K562 (cell line): Measurements from ENCODE around the gene PIMREG. TPM values are rescaled to one million over a fixed set of nuclear protein-coding genes. Genes with fewer than 3 reads are reported as not detected.

Experiments used
- ATAC-seq: fragments of 200-7000 bp; cut with Tn5 transposase; 3 replicates; pipeline ENCODE4 v1.9.1; 2020; ENCODE audit warnings: moderate library complexity
- BruUV-seq: library from RNA; stranded (reverse); fragments of 400-500 nt; replicated peaks from 2 replicates; lab custom pipeline; 2021; lab: Mats Ljungman, UMichigan
- CTCF ChIA-PET: fragments of 300-600 bp; formaldehyde crosslinking; extraction: SDS; loops from one replicate; lab custom pipeline; 2021; ENCODE audit warnings: low intra/inter-chr PET ratio; lab: Yijun Ruan, JAX
- POLR2A ChIA-PET: fragments of 300-600, 350-650 bp; sonication (Branson Sonifier 250); formaldehyde crosslinking; extraction: SDS; loops from one replicate; lab custom pipeline; 2021; ENCODE audit warnings: antibody characterized with exemption, inconsistent platforms; lab: Yijun Ruan, JAX
- DNase-seq, 4 experiments: peaks; one replicate each; pipeline versions ENCODE4 v3.0.0 to v3.0.0-alpha.2; 2011 to 2018; ENCODE audit warnings: low spot score in 3 of 4, mixed read lengths in 3 of 4; ENCODE audit errors: extremely low read depth in 1 of 4
- FAIRE-seq: peaks from 2 replicates; lab custom pipeline; 2011; peaks lifted over from hg19 to GRCh38; lab: Jason Lieb, UNC
- H2AFZ ChIP-seq: 2 replicates; pipeline ENCODE4 v1.6.0; 2011; ENCODE audit warnings: low read depth, low read length, control low read depth, inconsistent platforms
- H3K27ac ChIP-seq: fragments of 200-600 bp; 3 replicates; pipeline ENCODE4 v1.8.0; 2011; ENCODE audit warnings: low read depth, mild to moderate bottlenecking, control low read depth, inconsistent platforms, low read length, moderate library complexity, mixed read lengths; ENCODE audit errors: extremely low read depth
- H3K27me3 ChIP-seq, 2 experiments: fragments of 300-600 bp in 1 of 2; 2 replicates in 1 of 2; 3 replicates in 1 of 2; pipeline versions ENCODE4 v1.6.0 to v1.8.0; 2011; ENCODE audit warnings: inconsistent platforms in 2 of 2, low read length in 2 of 2, mild to moderate bottlenecking in 1 of 2, mixed read lengths in 1 of 2, moderate library complexity in 1 of 2; ENCODE audit not compliant: control insufficient read depth in 2 of 2, insufficient read depth in 2 of 2
- H3K36me3 ChIP-seq: fragments of 300-600 bp; 3 replicates; pipeline ENCODE4 v1.8.0; 2011; ENCODE audit warnings: mild to moderate bottlenecking, low read length, inconsistent platforms; ENCODE audit not compliant: control insufficient read depth, insufficient read depth
- H3K4me1 ChIP-seq, 2 experiments: fragments of 200-600 bp in 1 of 2; replicated peaks in 1 of 2; 2 replicates in 1 of 2; 3 replicates in 1 of 2; pipeline versions ENCODE4 v1.5.1 to v1.8.0; 2011; ENCODE audit warnings: inconsistent platforms in 2 of 2, low read length in 2 of 2, mild to moderate bottlenecking in 1 of 2, mixed read lengths in 1 of 2, moderate library complexity in 1 of 2; ENCODE audit not compliant: control insufficient read depth in 2 of 2, insufficient read depth in 2 of 2
- H3K4me2 ChIP-seq: 2 replicates; pipeline ENCODE4 v1.6.1; 2011; ENCODE audit warnings: low read length, control low read depth, inconsistent platforms, mixed read lengths; ENCODE audit not compliant: insufficient read depth
- H3K4me3 ChIP-seq: fragments of 200-600 bp; sonication (generic), shearing (Covaris generic); 2 replicates; pipeline ENCODE4 v1.5.1; 2016; ENCODE audit warnings: control low read depth, inconsistent platforms
- H3K79me2 ChIP-seq: fragments of 200-600 bp; 3 replicates; pipeline ENCODE4 v1.8.0; 2011; ENCODE audit warnings: low read length, inconsistent platforms; ENCODE audit not compliant: control insufficient read depth, insufficient read depth
- H3K9ac ChIP-seq, 2 experiments: 2 replicates each; pipeline versions ENCODE4 v1.6.0 to v1.6.1; 2011; ENCODE audit warnings: low read depth in 2 of 2, low read length in 2 of 2, control low read depth in 1 of 2, inconsistent platforms in 1 of 2, mild to moderate bottlenecking in 1 of 2, mixed read lengths in 1 of 2; ENCODE audit not compliant: insufficient read depth in 1 of 2
- H3K9me1 ChIP-seq: one replicate; pipeline ENCODE4 v1.6.0; 2011; ENCODE audit warnings: inconsistent platforms, mild to moderate bottlenecking, low read length, moderate library complexity; ENCODE audit not compliant: control insufficient read depth, insufficient read depth
- H3K9me3 ChIP-seq: replicated peaks from 2 replicates; pipeline ENCODE4 v1.5.1; 2011; ENCODE audit warnings: low read depth, low read length, inconsistent platforms; ENCODE audit not compliant: control insufficient read depth, insufficient read depth
- H4K20me1 ChIP-seq: replicated peaks from 2 replicates; pipeline ENCODE4 v1.6.1; 2011; ENCODE audit warnings: low read length, inconsistent platforms, mixed read lengths; ENCODE audit not compliant: control insufficient read depth, insufficient read depth
- BRD4 ChIP-seq: fragments of 200-600 bp; sonication (generic); IDR thresholded peaks from 2 replicates; pipeline ENCODE4 v1.6.1; 2017; ENCODE audit warnings: inconsistent platforms
- CSDE1 ChIP-seq, 2 experiments: fragments of 450-650 bp; IDR thresholded peaks; 2 replicates each; pipeline ENCODE4 v1.6.1; 2016; ENCODE audit warnings: mild to moderate bottlenecking in 1 of 2
- MYC ChIP-seq, 2 experiments: fragments of 250-450 bp in 1 of 2; sonication (Bioruptor Pico) in 1 of 2; IDR thresholded peaks; 2 replicates each; pipeline versions ENCODE4 v1.5.1 to v1.6.1; 2012 to 2021; ENCODE audit warnings: low read depth in 2 of 2, borderline replicate concordance in 1 of 2, improper control_type of control experiment in 1 of 2, low read length in 1 of 2, mild to moderate bottlenecking in 1 of 2, moderate library complexity in 1 of 2
- PRMT5 ChIP-seq: sonication (generic); formaldehyde crosslinking; IDR thresholded peaks from 2 replicates; pipeline ENCODE4 v1.5.0; 2020; ENCODE audit warnings: missing genetic modification reagents
- SMAD4 ChIP-seq: fragments of 250-450 bp; sonication (Bioruptor Pico); conservative IDR thresholded peaks from 2 replicates; pipeline ENCODE4 v1.8.0; 2021; ENCODE audit warnings: inconsistent platforms, mild to moderate bottlenecking, moderate library complexity
- TOE1 ChIP-seq, 2 experiments: fragments of 450-650 bp in 1 of 2; sonication (generic) in 1 of 2; formaldehyde crosslinking in 1 of 2; IDR thresholded peaks; 2 replicates each; pipeline versions ENCODE4 v1.7.1 to v1.8.0; 2016 to 2022; ENCODE audit warnings: borderline replicate concordance in 2 of 2, mild to moderate bottlenecking in 2 of 2, antibody characterized with exemption in 1 of 2, inconsistent platforms in 1 of 2, low read depth in 1 of 2, missing genetic modification reagents in 1 of 2, moderate library complexity in 1 of 2
- ZC3H11A ChIP-seq: IDR thresholded peaks from 2 replicates; pipeline ENCODE4 v1.6.1; 2012; ENCODE audit warnings: low read depth, low read length, improper control_type of control experiment
- ZNF175 ChIP-seq: fragments of 200-800 bp; sonication (Bioruptor generic); IDR thresholded peaks from 2 replicates; pipeline ENCODE4 v1.6.1; 2016; ENCODE audit warnings: low read depth, mild to moderate bottlenecking, missing genetic modification characterization, missing compliant biosample characterization
- ZNF212 ChIP-seq: fragments of 450-650 bp; formaldehyde crosslinking; IDR thresholded peaks from 2 replicates; pipeline ENCODE4 v1.4.0; 2020; ENCODE audit warnings: mild to moderate bottlenecking
- WGBS: fragments of 100-300 bp; shearing (Covaris generic); methylation state at CpG from one replicate; pipeline ENCODE4 v1.1.6; 2016; ENCODE audit warnings: low coverage, mixed read lengths; ENCODE audit not compliant: insufficient coverage; ENCODE audit errors: missing lambda C conversion rate; 5-methylcytosine and 5-hydroxymethylcytosine counted together
- in situ Hi-C: fragments of 300-500 bp; cut with MboI; formaldehyde crosslinking; loops from 4 replicates; pipeline ENCODE4 v1.15.0; 2018; ENCODE audit warnings: inconsistent platforms, mixed read lengths
- intact Hi-C: fragments of 100-400 bp; cut with micrococcal nuclease; formaldehyde crosslinking; loops from 2 replicates; pipeline ENCODE4 v1.14.2; 2022
- polyA plus RNA-seq, 8 experiments: library from polyadenylated mRNA; depleted of rRNA in 4 of 8; stranded (reverse) in 5 of 8; unstranded in 3 of 8; fragments of >200 nt; fragmentation: Nextera tagmentation in 2 of 8; fragmentation: Illumina TruSeq in 1 of 8; extraction: Ambion mirVana in 2 of 8; extraction: Trizol in 1 of 8; gene quantifications; 2 replicates each; pipeline versions ENCODE4 v1.2.1 to v1.2.3, GENCODE V29; 2011 to 2014; ENCODE audit warnings: inconsistent platforms in 1 of 8, missing spikeins in 1 of 8
- total RNA-seq, 7 experiments: library from RNA; depleted of rRNA in 6 of 7; stranded (reverse); fragments of >200 nt in 6 of 7; fragmentation: Illumina TruSeq in 2 of 7; extraction: Trizol in 2 of 7; gene quantifications; 2 replicates each; pipeline versions ENCODE4 v1.2.1 to v1.2.3, GENCODE V29; 2011 to 2021; ENCODE audit warnings: low replicate concordance in 1 of 7
- TF ChIP-seq, protein P1 (sequence below): sonication (generic); formaldehyde crosslinking; IDR thresholded peaks from 2 replicates; pipeline ENCODE4 v1.8.0; 2022; ENCODE audit warnings: mild to moderate bottlenecking, missing genetic modification reagents
- TF ChIP-seq, protein P2 (sequence below): sonication (generic); formaldehyde crosslinking; IDR thresholded peaks from 2 replicates; pipeline ENCODE4 v1.8.1; 2023; ENCODE audit warnings: missing genetic modification reagents, mild to moderate bottlenecking, borderline replicate concordance
- TF ChIP-seq, protein P3 (sequence below): fragments of 450-650 bp; IDR thresholded peaks from 2 replicates; pipeline ENCODE4 v1.6.1; 2018; ENCODE audit warnings: mild to moderate bottlenecking, low read depth; ENCODE audit not compliant: partially characterized antibody

The PIMREG gene
- total and polyA plus RNA-seq, 9 of the 15 experiments (the other 6 are each of a cell fraction or from before 2014, with no cell fraction given), result 1.1 to 16.7 (median 9.4) TPM

DNA sequence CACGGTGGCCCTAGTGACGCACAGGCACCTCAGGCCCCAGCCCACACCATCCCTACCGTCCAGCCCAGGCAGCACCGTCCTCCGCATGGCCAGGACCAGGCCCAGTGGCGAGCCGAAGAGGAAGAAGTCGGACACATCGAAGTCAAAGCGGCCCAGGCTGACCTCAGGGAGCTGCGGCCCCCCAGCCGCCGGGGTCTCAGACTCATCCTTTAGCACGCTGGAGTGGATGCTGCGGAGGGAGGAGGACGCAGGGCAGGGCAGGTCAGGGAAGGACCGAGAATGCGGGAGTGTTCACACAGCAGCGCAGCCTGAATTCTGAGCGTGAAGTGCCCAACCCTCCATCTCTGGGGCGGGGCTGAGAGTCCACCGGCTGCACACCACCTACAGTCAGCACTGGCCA, 30.1 kb downstream of the PIMREG start (continued):
- TF ChIP-seq PRMT5 (CRISPR knock-in tag) (no peak), ZNF212 (CRISPR knock-in tag) (no peak), TOE1 (IDR thresholded peaks at IDR 0.05; ENCODE audit: borderline replicate concordance) (no peak), TOE1 (CRISPR knock-in tag; IDR thresholded peaks at IDR 0.05; ENCODE audit: borderline replicate concordance, low read depth) (no peak)
- TF ChIP-seq, all 486 proteins: peak for 0

DNA sequence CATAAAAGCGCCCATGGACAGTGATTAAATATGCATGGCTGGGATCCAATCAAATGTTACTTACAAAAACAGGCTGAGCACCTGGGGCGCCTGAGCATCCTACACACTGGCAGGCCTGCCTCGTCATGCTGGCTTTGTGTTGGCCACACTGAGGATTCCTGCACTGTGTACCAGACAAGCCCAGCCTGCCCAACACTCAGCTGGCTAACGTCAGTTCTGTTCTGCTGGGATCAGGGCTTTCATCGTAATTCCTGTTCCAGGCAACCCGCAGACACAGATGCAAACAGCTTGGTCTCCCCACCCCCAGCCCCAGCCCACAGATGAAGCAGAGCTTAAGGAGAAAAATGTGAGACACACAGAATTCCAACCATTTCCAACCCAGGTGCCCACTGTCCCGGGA, 30.7 kb downstream of the PIMREG start:
- no TSS peak for BruUV-seq
- Histone ChIP-seq H3K9me1 (no peaks in the 10 kb centered on the region), H2AFZ (no peak overlapping the region), H3K36me3 (no peaks in the 10 kb centered on the region), H4K20me1 (0 out of 2 replicates have a peak, but pooled peaks cover 7% of the 10 kb centered on the region), H3K27me3 (peaks cover 0 to under 1% of the 10 kb centered on the region in 2 experiments; a peak in 1 of 5 replicates), H3K4me3 (no peak overlapping the region), H3K9me3 (no peaks in the 10 kb centered on the region), H3K9ac (no peak overlapping the region), H3K4me2 (no peak overlapping the region), H3K79me2 (no peaks in the 10 kb centered on the region), H3K4me1 (peaks cover 8 to 10% of the 10 kb centered on the region in 2 experiments; a peak in 4 of 5 replicates), H3K27ac (no peak overlapping the region)
- ChIA-PET CTCF (no interaction called here), POLR2A (no interaction called here)
- 16% methylated on average over 7 of the region's 7 CpGs for WGBS
- ATAC-seq, result no peak
- intact Hi-C loops (no loop called here), in situ Hi-C loops (loop anchor here (5.0 kb wide), 1 partner anchor 37 kb away; no protein-coding TSS in a partner anchor)
- no peak for FAIRE-seq
- DNase-seq, result no peak
- no peak for TF ChIP-seq BRD4
- TF ChIP-seq, protein P1, sequence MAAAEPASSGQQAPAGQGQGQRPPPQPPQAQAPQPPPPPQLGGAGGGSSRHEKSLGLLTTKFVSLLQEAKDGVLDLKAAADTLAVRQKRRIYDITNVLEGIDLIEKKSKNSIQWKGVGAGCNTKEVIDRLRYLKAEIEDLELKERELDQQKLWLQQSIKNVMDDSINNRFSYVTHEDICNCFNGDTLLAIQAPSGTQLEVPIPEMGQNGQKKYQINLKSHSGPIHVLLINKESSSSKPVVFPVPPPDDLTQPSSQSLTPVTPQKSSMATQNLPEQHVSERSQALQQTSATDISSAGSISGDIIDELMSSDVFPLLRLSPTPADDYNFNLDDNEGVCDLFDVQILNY (CRISPR knock-in tag), result no peak
- no peak for TF ChIP-seq CSDE1 (IDR thresholded peaks at IDR 0.05)
- TF ChIP-seq MYC (IDR thresholded peaks at IDR 0.05; ENCODE audit: low read depth, low read length), result no peak
- no peak for TF ChIP-seq MYC (CRISPR knock-in tag; IDR thresholded peaks at IDR 0.05; ENCODE audit: borderline replicate concordance, low read depth)
- TF ChIP-seq, protein P2, sequence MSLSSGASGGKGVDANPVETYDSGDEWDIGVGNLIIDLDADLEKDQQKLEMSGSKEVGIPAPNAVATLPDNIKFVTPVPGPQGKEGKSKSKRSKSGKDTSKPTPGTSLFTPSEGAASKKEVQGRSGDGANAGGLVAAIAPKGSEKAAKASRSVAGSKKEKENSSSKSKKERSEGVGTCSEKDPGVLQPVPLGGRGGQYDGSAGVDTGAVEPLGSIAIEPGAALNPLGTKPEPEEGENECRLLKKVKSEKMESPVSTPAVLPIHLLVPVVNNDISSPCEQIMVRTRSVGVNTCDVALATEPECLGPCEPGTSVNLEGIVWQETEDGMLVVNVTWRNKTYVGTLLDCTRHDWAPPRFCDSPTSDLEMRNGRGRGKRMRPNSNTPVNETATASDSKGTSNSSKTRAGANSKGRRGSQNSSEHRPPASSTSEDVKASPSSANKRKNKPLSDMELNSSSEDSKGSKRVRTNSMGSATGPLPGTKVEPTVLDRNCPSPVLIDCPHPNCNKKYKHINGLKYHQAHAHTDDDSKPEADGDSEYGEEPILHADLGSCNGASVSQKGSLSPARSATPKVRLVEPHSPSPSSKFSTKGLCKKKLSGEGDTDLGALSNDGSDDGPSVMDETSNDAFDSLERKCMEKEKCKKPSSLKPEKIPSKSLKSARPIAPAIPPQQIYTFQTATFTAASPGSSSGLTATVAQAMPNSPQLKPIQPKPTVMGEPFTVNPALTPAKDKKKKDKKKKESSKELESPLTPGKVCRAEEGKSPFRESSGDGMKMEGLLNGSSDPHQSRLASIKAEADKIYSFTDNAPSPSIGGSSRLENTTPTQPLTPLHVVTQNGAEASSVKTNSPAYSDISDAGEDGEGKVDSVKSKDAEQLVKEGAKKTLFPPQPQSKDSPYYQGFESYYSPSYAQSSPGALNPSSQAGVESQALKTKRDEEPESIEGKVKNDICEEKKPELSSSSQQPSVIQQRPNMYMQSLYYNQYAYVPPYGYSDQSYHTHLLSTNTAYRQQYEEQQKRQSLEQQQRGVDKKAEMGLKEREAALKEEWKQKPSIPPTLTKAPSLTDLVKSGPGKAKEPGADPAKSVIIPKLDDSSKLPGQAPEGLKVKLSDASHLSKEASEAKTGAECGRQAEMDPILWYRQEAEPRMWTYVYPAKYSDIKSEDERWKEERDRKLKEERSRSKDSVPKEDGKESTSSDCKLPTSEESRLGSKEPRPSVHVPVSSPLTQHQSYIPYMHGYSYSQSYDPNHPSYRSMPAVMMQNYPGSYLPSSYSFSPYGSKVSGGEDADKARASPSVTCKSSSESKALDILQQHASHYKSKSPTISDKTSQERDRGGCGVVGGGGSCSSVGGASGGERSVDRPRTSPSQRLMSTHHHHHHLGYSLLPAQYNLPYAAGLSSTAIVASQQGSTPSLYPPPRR (CRISPR knock-in tag), result no peak
- TF ChIP-seq ZC3H11A, result no peak
- TF ChIP-seq, protein P3, sequence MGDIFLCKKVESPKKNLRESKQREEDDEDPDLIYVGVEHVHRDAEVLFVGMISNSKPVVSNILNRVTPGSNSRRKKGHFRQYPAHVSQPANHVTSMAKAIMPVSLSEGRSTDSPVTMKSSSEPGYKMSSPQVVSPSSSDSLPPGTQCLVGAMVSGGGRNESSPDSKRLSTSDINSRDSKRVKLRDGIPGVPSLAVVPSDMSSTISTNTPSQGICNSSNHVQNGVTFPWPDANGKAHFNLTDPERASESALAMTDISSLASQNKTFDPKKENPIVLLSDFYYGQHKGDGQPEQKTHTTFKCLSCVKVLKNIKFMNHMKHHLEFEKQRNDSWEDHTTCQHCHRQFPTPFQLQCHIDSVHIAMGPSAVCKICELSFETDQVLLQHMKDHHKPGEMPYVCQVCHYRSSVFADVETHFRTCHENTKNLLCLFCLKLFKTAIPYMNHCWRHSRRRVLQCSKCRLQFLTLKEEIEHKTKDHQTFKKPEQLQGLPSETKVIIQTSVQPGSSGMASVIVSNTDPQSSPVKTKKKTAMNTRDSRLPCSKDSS, result no peak
- TF ChIP-seq ZNF175 (CRISPR knock-in tag), result no peak
- no peak for TF ChIP-seq SMAD4 (CRISPR knock-in tag)
